Upper lobe of left lung (tissue), 6 donors: ENCODE results near the gene ZXDC. TPM values are rescaled to one million over a fixed set of nuclear protein-coding genes. Genes with fewer than 3 reads are reported as not detected.

Experiments
- ATAC-seq, 2 donors: fragments of 200-7000 bp; cut with Tn5 transposase; one replicate each; pipeline ENCODE4 v1.9.1; 2022; ENCODE audit warnings: mild to moderate bottlenecking in 2 of 2, moderate library complexity in 2 of 2; ENCODE audit not compliant: low FRiP score in 2 of 2
- DNase-seq, 2 donors: peaks; one replicate each; pipeline ENCODE4 v3.0.0-alpha.2; 2019 to 2020
- H3K27ac ChIP-seq, 4 donors: fragments of 200-600 bp; sonication (generic); one replicate each; pipeline ENCODE4 v1.5.1; 2016 to 2019
- H3K27me3 ChIP-seq, 4 donors: fragments of 200-600 bp; sonication (generic); one replicate each; pipeline ENCODE4 v1.5.1; 2017 to 2019
- H3K36me3 ChIP-seq, 4 donors: fragments of 200-600 bp; sonication (generic); one replicate each; pipeline ENCODE4 v1.5.1; 2016 to 2019
- H3K4me1 ChIP-seq, 4 donors: fragments of 200-600 bp; sonication (generic); one replicate each; pipeline ENCODE4 v1.5.1; 2018 to 2019
- H3K4me3 ChIP-seq, 4 donors: fragments of 200-600 bp; sonication (generic); one replicate each; pipeline ENCODE4 v1.5.1; 2017 to 2019; ENCODE audit warnings: mild to moderate bottlenecking in 2 of 4, moderate library complexity in 1 of 4
- H3K9me3 ChIP-seq, 4 donors: fragments of 200-600 bp; sonication (generic); one replicate each; pipeline ENCODE4 v1.5.1; 2018 to 2019
- EP300 ChIP-seq, 4 donors: sonication (generic); formaldehyde crosslinking; IDR thresholded peaks; one replicate each; pipeline ENCODE4 v1.5.1; 2017; ENCODE audit warnings: antibody characterized with exemption in 4 of 4, control low read depth in 2 of 4
- POLR2A ChIP-seq, 4 donors: fragments of 450-650 bp; IDR thresholded peaks; one replicate each; pipeline ENCODE4 v1.5.1; 2016 to 2017; ENCODE audit warnings: antibody characterized with exemption in 4 of 4, mild to moderate bottlenecking in 2 of 4
- POLR2AphosphoS5 ChIP-seq, 2 donors: sonication (generic); formaldehyde crosslinking; IDR thresholded peaks; one replicate each; pipeline ENCODE4 v1.5.1; 2017; ENCODE audit warnings: antibody characterized with exemption in 2 of 2
- WGBS, 2 donors: methylation state at CpG; one replicate each; pipeline ENCODE4 v1.1.5; 2017 to 2018; 5-methylcytosine and 5-hydroxymethylcytosine counted together
- total RNA-seq, 6 donors: library from RNA; depleted of rRNA in 4 of 6; stranded (reverse); fragments of >200 nt in 4 of 6; gene quantifications; one replicate each; pipeline versions ENCODE4 v1.1.0 to v1.2.1, GENCODE V29; 2016 to 2021
- TF ChIP-seq, protein P1 (sequence below), 6 experiments: fragments of 450-650 bp in 4 of 6; fragments of 200-600 bp in 2 of 6; sonication (generic) in 2 of 6; IDR thresholded peaks; one replicate each; pipeline ENCODE4 v1.5.1; 2016 to 2019; ENCODE audit warnings: antibody characterized with exemption in 6 of 6
- donor health status: DM: no; HTN: no; CAD: no; lungs with moderate emphysema.
- donor health status: DM: no; HTN: yes; CAD: no; lungs with severe emphysema.

Gene ZXDC
- total RNA-seq, 6 donors from 2014 or later, result 35.9 to 112 (median 53.5) TPM

DNA sequence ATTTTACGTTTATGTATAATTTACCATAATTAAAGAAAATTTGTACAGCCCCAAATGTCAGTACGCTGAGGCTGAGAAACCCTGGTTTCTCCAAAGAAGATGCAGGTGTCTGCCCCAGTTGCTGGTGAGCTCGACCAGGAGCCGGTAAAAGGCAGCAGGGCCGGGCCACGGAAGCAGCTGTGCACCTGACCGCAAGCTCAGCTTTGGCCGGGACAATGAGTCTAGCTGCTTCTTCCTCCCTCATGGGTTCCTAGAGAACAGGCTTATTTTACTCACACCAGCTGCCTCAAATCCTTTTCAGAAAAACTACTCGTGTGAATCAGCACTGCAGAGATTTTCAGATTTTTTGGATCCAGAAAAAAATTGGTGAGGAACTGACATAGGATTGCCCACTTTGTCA, 18.0 kb upstream of the ZXDC start:
- H3K36me3 ChIP-seq, result no peaks in the 10 kb centered on the region
- H3K4me3 ChIP-seq, result no peak overlapping the region
- no peak for TF ChIP-seq POLR2A (IDR thresholded peaks at IDR 0.05)
- no peak for TF ChIP-seq POLR2AphosphoS5 (IDR thresholded peaks at IDR 0.05)
- no peak for TF ChIP-seq EP300 (IDR thresholded peaks at IDR 0.05)
- TF ChIP-seq, protein P1, sequence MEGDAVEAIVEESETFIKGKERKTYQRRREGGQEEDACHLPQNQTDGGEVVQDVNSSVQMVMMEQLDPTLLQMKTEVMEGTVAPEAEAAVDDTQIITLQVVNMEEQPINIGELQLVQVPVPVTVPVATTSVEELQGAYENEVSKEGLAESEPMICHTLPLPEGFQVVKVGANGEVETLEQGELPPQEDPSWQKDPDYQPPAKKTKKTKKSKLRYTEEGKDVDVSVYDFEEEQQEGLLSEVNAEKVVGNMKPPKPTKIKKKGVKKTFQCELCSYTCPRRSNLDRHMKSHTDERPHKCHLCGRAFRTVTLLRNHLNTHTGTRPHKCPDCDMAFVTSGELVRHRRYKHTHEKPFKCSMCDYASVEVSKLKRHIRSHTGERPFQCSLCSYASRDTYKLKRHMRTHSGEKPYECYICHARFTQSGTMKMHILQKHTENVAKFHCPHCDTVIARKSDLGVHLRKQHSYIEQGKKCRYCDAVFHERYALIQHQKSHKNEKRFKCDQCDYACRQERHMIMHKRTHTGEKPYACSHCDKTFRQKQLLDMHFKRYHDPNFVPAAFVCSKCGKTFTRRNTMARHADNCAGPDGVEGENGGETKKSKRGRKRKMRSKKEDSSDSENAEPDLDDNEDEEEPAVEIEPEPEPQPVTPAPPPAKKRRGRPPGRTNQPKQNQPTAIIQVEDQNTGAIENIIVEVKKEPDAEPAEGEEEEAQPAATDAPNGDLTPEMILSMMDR (IDR thresholded peaks at IDR 0.05), result no peak
- DNase-seq (no peak), ATAC-seq (no peak)
- H3K9me3 ChIP-seq, result no peaks in the 10 kb centered on the region
- WGBS, 2 donors, result 73 to 76% methylated on average over 9 of the region's 9 CpGs
- H3K27me3 ChIP-seq, result no peaks in the 10 kb centered on the region
- H3K27ac ChIP-seq, result no peak overlapping the region
- H3K4me1 ChIP-seq, result no peaks in the 10 kb centered on the region

GRCh38 chr3:126493051-126493450, 17.4 kb upstream of the ZXDC start:
- no peaks in the 10 kb centered on the region for H3K36me3 ChIP-seq
- no peak overlapping the region for H3K27ac ChIP-seq
- no peaks in the 10 kb centered on the region for H3K4me1 ChIP-seq
- no peak overlapping the region for H3K4me3 ChIP-seq
- no peaks in the 10 kb centered on the region for H3K27me3 ChIP-seq
- DNase-seq, result no peak
- WGBS, 2 donors, result 84 to 86% methylated on average over 11 to 14 of the region's 14 CpGs
- ATAC-seq, result no peak
- H3K9me3 ChIP-seq, result no peaks in the 10 kb centered on the region
- no peak for TF ChIP-seq POLR2AphosphoS5 (IDR thresholded peaks at IDR 0.05)

DNA sequence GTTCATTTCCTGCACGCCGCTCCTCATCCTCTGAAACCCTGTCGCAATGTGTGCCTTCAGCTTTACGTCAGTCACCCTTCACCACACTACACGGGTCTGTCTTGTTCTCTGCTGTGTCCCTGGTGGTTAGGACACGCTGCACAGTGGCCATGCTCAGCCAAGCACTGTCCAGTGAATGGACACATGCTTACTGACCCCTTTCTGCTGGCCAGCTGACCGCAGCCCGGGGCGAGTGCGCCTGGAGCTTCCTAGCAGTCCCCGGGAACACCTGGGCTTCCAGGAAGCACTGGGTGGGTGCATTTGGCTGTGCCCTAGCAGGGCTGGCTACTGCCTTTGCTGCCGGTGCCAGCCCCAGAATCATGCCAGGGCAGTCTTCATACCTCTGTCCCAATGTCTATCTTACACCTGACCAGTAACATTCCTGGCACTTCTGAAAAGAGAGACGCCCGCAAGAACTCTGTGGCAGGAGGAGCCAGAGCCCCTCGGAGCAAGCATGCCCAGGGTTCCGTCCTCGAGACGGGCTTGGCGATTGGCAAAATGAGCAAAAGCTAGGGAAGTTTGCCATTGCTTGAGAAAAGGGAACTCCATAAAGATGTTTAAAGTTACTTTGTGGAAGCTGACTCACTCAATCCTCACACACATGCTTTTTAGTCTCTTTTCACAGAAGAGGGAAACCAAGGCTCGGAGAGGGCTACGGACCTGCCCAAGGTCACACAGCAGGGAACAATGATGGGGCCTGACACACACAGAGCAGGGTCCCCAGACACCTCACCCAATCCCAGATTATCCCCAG, 15.7 kb upstream of the ZXDC start:
- ATAC-seq (no peak), DNase-seq (no peak)
- TF ChIP-seq POLR2AphosphoS5 (IDR thresholded peaks at IDR 0.05), result no peak
- no peak for TF ChIP-seq EP300 (IDR thresholded peaks at IDR 0.05)
- TF ChIP-seq, protein P1 (IDR thresholded peaks at IDR 0.05), result no peak
- no peak for TF ChIP-seq POLR2A (IDR thresholded peaks at IDR 0.05)
- no peaks in the 10 kb centered on the region for H3K9me3 ChIP-seq
- H3K27ac ChIP-seq, result no peak overlapping the region
- peaks cover 6 to 12% (median 9%) of the 10 kb centered on the region in 4 donors for H3K4me1 ChIP-seq
- no peaks in the 10 kb centered on the region for H3K27me3 ChIP-seq
- H3K4me3 ChIP-seq, result no peak overlapping the region
- H3K36me3 ChIP-seq, result no peaks in the 10 kb centered on the region
- WGBS, 2 donors, result 69 to 82% methylated on average over 21 of the region's 21 CpGs

DNA sequence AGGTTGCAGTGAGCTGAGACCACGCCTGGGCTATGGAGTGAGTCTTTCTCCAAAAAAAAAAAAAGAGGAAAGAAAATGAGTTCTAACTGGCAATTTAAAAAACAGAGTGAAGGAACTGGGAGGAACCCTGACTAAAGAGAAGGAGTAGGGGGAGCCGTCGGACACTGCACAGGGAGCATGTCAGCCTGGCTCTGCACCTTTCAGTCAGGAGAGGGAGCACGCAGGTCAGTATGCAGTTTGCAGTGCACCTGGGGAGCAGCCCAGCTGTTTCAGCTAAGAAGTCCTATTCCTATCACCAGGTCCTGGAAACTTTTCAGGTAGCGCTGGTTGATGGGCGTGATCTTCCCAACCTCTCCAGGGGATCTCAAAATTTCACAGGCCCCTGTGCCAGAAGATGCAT, 14.9 kb upstream of the ZXDC start:
- no peaks in the 10 kb centered on the region for H3K27me3 ChIP-seq
- TF ChIP-seq POLR2AphosphoS5 (IDR thresholded peaks at IDR 0.05) (no peak), POLR2A (IDR thresholded peaks at IDR 0.05) (no peak), EP300 (IDR thresholded peaks at IDR 0.05) (no peak)
- TF ChIP-seq, protein P1 (IDR thresholded peaks at IDR 0.05), result no peak
- no peak overlapping the region for H3K27ac ChIP-seq
- no peak for DNase-seq
- no peak overlapping the region for H3K4me3 ChIP-seq
- no peak for ATAC-seq
- 79 to 85% methylated on average over 4 to 6 of the region's 6 CpGs for WGBS, 2 donors
- peaks cover 7 to 13% (median 9%) of the 10 kb centered on the region in 4 donors for H3K4me1 ChIP-seq
- H3K36me3 ChIP-seq, result no peaks in the 10 kb centered on the region
- no peaks in the 10 kb centered on the region for H3K9me3 ChIP-seq

GRCh38 chr3:126488886-126489569, 13.3 kb upstream of the ZXDC start:
- Histone ChIP-seq H3K4me3 (no peak overlapping the region), H3K27ac (no peak overlapping the region), H3K4me1 (peaks cover 7 to 13% (median 9%) of the 10 kb centered on the region in 4 donors), H3K27me3 (no peaks in the 10 kb centered on the region), H3K36me3 (no peaks in the 10 kb centered on the region), H3K9me3 (no peaks in the 10 kb centered on the region)
- no peak for TF ChIP-seq POLR2A (IDR thresholded peaks at IDR 0.05)
- TF ChIP-seq, protein P1 (IDR thresholded peaks at IDR 0.05), result no peak
- ATAC-seq (no peak), DNase-seq (no peak)
- 93 to 96% methylated on average over 16 of the region's 16 CpGs for WGBS, 2 donors
